GM18498 (cell line): ENCODE results near the gene FGFRL1.
A peak's percentile ranks its signal among the peaks of the same experiment; 100 is the strongest.

Source experiments
- ATAC-seq: cut with Tn5 transposase; IDR thresholded peaks from one replicate; pipeline ENCODE4 v1.9.1; 2021; ENCODE audit warnings: mild to moderate bottlenecking, moderate library complexity; ENCODE audit not compliant: unreplicated experiment

FGFRL1 gene

DNA sequence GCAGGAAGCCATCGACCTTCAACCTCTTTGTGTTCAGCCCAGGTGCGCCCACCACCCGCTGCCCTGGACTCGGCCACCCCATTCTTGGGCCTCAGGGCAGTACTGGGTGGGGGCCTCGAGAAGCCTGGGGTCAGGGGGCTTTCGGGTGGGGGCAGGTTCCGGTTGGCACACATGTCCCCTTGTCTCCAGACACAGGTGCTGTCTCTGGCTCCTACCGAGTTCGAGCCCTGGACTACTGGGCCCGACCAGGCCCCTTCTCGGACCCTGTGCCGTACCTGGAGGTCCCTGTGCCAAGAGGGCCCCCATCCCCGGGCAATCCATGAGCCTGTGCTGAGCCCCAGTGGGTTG lies 7.4 kb upstream of the FGFRL1 start:
- ATAC-seq: no peak

DNA sequence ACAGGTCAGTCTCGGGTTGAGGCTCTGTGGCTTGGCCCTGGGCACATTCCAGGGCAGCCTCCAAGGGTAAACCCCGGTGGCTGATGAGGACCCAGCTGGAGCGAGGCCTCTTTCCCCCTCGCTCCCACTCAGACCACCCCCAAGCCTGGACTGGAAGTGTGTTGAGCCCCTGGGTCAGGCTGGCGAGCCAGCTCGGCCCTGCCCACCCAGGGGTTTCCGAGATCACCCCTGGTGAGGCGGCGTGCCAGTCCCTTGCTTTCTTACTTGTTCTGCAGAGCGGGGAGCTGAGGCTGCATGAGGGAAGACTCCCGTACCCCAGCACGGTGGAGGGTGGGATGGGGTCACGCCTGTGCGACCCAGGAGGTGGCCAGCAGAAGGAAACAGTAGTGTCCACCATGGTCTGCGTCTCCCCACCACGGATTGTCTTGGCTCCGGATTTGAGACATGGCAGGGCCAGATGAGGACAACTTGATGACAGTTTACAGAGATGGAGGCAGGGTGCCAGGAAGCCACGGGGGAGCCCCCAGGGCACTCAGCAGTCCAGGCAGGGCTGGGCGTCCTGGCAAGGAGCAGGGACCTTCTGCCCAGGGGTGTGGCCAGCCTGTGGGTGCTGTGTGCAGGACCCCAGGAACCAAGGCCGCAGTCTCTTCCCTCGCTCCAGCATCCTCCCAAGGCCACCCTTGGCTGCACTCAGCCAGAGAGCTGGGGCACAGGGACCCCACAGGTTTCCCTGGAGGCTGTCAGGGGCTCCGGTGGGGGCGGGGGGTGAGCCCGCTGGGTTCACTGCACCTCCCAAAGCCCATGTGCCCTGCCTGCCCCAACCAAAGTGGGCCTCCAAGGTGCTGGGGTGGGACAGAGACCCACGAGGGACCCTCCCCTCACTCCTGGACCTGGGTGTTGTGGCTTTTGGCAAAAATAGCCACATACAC lies 6.6 kb upstream of the FGFRL1 start:
- ATAC-seq: no peak

DNA sequence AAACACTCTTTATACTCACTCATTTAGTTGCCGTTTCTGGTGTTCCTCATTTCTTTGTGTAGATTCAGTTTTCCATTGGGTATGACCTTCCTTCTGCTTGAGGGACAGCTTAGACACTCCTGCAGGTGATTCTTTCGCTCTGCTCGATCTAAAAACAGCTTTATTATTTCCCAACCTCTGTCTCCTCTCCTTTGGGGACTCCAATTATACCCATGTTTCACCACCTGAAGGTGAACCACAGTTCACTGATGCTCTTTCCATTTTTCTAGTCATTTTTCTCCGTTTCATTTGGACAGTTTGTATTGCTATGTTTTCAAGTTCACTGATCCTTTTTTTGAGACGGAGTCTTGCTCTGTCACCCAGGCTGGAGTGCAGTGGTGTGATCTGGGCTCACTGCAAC lies 4.6 kb upstream of the FGFRL1 start:
- no peak for ATAC-seq

DNA sequence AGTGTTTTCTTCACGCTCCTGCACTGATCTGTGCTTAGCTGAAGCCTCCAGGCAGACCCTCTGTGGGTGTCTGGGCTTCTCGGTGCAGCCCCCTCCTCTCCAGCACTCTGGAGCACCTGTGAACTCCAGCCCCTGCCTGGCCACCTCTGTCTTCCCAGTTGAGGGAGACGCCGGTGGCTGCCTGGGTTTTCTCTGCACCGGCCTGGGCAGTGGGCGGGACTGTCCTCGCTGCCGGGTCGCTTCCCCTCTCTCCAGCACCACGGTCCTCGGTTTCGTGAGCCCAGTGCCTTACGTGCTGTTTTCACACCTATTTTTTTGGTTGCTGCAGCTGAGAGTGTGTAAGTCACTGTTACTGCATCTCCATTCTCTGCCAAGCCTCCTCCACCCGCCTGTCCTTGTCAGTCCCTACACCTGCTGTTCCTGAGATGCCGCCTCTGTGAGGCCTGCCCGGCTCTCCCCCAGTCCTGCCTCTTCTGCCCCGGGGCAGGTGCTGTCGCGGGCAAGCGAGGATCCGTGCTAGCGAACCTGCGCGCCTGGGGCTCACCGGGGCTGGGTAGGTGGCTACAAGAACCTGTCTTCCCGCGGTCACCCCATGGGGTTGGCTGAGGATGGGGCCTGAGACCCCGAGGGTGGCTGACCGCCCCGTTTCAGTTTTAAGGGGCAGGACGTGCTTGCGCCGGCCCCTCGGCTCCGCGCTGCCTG lies 2.4 kb upstream of the FGFRL1 start:
- ATAC-seq: peak; percentile 10

DNA sequence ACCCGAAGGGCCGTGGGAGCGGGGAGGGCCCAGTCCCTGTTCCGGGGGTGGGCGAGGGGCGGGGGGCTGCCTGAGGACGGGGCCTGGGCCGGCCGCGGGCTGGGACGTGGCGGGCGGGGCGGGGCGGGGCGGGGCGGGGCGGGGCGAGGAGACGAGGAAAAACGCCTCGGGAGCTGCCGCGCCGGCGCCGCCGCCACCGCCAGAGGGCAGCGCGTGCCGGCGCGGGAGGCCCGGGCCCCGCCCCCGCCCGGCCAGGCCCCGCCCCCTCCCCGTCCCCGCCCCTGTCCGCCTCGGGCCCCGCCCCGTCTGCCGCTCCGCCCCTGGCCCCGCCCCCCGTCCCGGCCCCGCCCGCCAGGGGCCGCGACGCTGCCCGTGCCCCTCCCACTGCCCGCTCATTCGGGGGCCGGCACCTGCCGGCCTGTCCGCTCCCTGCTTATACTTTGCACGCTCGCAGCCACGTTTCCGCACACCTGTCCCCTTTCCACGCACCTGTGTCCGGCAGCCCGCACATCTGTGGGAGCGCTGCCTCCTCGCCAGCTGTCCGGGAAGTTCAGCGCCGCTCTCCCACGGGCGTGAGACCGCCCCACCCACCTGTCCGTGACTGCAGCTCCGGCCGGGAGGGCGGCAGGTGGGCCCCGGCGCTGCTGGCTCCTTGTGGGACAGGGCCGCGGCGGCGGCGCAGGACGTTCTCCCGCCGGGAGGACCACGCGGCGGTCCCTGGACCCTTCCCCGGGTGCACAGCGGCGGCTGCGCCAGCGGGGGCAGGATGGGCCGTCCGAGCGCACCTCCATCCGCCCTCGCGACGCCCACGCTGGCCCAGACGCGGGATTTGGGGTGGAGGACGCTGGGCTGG lies 1.7 kb upstream of the FGFRL1 start:
- ATAC-seq: peak; percentile 51

DNA sequence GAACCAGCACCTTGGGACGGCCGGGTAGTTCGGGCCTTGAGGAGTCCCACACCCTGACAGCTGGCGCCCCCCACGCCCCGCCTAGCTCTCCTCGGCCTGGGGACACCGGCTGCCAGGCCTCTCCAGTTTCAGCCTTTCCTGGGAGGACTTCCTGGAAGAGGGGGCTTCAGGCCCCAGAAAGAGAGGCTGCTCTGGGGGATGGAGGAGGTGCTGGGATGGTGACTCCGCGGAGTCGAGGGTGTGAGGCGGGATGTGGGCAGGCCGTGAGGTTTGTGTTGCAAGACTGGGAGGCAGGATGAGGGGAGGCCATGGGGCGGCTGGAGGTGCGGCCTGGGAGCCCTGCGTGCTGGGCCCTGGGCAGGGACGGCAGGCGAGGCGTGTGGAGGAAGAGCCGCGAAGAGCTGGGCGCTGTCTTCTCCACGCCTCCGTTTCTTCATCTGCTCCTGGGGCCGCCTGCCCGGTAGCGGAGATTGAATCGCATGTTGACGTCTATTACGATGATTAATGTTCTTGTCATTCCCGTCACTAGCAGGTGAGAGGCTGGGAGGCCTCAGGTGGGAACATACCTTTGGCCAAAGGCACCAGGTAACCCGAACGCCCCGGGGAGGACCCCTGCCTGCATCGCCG lies 918 bp upstream of the FGFRL1 start:
- peak; percentile 11 for ATAC-seq

DNA sequence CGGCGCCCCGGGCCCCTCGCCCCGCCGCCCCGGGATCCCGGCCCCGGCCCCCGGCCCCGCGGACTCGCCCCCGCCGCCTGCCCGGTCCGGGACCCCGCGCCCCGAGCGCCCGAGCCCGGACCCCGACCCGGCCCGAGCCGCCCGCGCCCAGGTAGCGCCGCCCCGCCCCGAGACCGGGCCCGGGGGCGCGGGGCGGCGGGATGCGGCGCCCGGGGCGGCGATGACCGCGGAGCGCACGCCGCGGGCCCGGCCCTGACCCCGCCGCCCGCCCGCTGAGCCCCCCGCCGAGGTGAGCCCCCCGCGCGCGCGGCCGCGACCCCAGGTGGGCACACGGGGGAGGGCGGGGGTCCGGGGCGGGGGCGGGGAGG lies 224 bp downstream of the FGFRL1 start:
- no peak for ATAC-seq

DNA sequence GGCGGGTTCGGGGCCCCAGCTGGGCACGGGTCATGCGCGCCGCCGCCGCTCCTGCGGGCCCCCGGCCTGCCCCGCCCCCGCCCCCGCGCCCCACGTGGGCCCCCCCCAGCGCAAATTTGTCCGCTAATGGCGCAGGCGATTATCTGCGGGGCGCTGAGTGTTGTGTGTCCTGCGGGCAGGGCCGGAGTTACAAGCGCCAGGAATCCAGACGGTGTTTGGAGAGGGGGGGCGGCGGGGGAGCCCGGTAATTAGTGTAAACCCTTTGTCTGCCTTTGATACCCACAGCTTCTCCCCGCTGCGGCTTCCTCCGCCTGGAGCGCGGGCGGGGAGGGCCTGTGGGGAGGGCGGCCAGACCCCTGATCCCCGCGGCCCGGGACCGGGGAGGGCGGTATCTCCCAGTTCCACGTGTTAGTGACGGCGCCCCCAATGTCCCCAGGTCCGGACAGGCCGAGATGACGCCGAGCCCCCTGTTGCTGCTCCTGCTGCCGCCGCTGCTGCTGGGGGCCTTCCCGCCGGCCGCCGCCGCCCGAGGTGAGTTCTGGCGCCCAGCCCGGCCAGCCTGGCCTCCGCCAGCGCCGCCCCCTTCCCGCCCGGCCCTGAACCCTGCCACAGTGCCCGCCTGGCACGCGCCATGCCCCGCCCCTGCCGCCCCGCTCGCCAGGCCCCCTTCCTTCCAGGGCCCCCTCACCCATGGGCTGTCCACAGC lies 761 bp downstream of the FGFRL1 start:
- ATAC-seq: no peak

DNA sequence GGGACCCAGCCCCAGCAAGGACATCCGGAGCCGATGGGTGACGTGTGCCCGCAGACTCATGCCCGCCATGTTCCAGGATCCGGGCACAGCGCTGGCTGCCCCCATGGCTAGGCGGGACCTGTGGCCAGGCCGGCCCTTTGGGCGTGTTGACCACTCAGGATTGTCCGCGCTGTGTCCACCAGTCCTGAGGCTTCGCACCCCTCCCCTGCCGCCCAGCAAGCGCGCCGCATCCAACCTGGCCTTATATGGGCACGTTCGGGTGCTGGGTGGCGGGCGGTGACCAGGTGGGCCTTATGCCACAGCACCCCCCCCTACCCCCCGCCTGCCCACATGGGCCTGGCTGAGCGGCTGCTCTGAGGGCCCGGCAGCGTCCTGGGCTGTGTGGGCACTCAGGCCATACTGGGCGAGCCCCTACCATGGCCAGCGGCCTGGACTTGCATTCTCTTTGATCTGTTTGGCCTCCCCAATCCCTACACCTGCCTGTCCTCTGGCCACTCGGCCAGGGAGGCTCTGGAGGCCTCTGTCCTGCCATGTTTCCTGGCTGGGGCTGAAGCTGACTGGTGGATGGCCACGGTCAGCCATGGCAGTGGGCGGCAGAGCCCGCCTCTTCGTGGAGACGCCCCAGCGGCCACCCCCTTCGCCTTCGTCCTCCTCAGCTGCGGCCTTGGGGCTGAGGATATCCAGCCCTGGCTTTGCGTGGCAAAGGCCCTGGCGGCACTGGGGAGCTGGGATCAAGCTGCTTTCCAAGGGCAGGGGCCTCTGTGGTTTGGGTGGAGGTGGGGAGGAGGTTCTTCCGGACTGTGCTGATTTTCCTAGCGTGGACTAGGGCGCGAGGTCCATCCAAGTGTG lies 2.0 kb downstream of the FGFRL1 start:
- no peak for ATAC-seq

DNA sequence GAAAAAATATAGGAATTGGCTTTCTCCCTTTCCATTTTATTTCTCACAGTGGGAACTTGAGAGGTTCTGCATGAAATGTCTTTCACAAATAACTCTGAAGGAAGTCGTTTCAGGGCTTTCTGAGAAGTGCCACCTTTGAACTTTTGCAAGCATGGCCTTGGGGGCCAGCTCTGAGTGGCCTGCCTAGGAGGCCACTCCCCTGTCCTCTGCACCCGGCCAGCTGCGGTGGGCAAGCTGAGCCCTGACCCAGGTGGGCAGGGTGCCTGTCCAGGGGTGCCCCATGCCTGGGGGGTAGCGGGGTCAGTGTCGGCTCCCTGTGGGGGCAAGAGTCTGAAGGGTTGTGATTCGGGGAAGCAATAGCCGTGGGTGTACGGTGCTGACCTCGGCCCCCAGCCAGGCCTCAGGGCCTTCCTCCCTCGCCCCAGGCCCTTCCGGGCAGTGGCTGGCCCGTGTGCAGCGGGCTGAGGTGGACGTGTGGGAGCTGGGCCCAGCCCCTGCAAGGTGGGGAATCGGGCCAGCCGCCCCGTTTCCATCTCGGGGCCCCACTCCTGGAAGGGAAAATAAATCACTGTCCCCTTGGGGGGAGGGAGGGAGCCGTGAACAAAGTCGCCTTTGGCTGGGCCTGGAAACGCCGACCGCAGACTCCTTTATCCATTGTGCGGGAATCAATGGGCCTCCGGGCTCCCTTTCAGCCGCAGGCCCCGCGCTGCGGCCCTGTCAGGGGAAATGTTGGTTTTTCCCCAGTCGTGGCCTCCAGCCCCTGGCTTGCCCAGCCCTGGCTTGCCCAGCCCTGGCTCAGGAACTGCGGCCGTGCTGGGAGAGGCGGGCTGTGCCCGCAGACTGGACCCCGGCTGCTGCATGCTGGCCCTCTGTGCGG lies 3.1 kb downstream of the FGFRL1 start:
- no peak for ATAC-seq

DNA sequence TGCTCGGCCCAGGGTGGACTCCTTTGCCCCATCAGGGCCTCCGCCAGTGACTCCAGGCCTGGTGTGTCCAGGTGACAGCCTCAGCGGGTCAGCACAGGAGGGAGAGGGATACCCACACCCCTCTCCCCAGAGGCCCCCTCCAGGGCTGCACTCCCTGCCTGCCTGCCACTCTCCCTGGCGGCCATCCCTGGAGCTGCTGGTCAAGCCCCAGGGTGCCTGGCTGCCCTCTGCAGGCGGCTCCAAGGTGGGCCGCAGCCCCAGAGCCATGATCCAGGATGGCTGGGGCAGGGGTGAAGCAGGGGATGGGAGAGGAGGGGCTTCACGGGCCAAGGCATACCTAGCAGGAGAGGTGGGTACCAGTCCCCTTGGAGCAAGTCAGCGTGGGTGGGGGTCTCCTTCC lies 3.8 kb downstream of the FGFRL1 start:
- no peak for ATAC-seq

DNA sequence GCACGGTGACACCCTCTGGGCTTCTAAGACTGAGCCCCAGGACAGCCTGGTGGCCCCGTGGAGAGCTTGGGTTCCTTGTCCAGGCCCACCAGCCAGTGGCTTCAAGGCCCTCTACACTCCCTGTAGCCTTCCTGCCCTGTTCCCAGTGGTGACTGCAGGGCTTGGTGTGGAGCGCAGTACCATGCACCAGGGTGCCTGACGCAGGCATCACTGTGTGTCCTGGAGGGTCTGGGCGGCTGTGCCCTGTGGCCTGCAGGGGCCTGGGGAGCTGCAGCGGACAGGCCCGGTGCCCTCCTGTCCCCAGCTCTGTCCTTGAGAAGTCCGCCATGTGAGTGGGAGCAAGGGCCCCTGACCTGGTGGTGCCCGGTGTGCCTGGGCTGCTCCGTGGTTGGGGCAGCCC lies 4.3 kb downstream of the FGFRL1 start:
- no peak for ATAC-seq

DNA sequence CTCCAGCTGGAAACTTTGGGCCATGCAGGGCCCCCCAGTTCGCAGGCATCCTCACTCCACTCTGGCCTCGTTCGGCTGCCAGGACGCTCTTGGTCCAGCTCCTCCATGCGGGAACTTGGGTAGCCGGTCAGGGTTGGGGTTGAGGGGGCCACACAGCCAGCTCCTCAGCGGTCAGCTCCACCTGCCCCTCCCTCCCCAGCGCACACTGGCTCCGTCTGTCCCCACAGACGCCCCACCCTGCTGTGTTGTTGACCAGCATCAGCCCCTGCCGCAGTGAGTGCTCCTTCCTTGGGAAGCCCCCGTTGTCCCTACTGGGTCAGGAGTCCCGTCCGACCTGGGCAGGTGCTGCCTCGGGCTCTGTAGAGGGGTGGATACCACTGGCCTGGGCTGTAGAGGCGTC lies 5.8 kb downstream of the FGFRL1 start:
- ATAC-seq: no peak

DNA sequence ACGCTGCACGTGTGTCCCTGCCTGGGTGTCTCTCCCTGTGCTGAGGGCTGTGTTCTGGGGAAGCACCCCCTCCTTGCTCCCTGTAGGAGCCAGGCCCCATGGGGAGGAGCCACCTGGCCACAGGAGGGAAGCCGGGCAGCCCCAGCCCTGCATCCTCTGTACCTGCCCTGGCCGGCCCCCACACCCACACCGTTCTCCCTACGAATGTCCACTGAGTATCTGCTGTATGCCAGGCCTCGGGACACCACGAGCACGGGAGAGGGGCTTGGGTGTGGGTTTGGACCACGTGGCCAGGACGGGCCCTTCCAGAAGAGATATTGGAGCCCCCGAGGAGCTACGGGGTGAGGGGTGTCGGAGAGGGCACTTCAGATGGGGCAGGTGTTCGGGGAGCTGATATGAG lies 6.3 kb downstream of the FGFRL1 start:
- ATAC-seq: no peak

DNA sequence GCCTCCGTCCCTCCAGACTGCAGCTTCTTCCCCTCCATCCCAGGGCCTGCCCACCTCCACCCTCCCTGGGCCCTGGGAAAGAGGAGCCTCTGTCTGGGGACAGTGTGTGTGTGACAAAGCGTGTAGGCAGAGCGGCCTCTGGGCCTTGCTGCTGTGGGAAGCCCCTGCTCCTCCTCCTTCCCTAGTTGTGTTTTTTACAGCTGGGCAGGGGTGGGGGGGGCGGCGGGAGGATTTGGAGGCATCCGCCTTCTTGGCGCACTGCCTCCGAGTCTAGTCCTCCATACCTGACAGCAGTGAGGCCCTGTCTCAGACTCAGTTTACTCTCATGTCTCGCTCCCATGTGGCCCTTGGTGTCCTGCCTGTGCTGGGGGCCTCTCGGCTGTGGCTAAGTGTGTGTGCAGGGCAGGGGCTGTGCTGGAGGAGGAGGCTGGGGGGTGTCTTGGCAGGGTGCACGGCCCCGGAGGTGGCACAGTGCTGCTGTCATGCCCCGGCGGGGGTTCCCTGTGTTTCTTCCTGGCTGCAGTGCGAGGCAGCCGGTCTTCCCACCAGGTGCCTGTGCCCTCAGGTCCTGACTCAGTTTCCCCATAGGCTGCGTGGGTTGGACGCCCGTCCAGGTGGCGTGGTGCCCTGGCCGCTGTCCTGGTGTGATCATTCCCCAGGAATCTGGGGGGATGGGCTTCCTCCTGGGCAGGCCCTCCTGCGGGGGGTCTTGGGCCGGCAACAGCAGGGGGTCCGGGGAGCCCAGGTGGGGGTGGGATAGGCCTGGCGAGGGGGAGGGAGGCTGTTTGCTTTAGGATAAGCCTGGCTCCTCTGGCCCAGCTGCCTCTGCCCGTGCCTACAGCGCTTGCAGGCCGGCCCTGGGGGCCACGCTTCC lies 7.0 kb downstream of the FGFRL1 start:
- no peak for ATAC-seq

DNA sequence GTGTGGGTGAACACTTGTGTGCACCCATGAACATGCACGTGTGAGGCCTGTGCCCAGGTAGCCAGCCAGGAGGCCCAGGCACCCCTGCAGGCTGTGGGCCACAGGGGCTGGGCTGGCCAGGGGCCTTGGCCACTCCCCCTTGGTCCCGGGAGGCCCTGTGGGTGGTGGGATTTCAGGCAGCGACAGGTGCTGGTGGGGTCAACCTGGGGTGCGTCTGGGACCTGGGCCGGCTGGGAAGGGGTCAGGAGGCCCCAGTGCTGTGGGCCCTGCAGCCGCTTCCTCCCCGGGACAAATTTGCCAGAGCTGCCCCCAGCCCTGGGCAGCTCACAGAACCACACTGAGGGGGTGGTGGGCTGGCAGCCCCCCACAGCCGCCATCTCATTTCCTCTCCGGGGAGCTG lies 7.9 kb downstream of the FGFRL1 start:
- ATAC-seq: no peak

DNA sequence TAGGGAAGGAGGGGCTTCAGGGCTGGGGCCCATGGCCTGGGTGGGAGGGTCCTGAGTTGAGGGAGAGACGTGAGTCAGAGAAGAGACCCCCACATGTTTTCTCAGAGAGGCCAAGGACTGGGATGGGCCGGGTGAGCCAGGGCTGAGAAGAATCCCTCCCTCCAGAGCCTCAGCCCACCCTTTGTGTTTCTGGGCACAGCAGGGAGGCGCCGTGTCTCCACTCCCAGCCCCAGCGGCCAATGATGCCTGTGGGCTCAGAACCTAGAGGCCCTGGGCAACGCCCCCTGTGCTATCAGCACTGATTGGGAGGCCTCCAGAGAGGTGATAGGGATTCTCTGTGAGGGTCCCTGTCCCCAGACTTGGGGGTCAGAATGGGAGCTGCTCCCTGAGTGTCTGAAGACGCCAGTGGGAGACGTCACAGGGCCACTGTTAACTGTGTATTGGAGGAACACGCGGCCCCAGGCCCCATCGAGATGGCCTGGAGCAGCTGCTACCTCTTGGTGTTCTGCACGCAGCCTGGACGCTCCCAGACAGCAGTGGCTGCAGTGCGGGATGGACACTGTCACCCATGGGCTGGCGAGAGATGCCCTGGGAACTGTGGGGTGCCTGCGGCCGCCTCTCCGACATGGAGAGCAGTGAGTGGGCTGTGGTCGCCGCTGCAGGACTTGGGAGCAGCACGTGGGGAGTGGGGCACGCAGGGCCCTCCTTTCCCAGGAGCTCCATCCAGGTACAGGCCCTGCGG lies 8.5 kb downstream of the FGFRL1 start:
- ATAC-seq: no peak
